ENCODE measurements around the gene PLPP7.

PLPP7 gene

GRCh38 chr9:131282688-131283422, 6.7 kb upstream of the PLPP7 start:
- DNase-seq: peak in 1 of 2 experiments; percentile 15

DNA sequence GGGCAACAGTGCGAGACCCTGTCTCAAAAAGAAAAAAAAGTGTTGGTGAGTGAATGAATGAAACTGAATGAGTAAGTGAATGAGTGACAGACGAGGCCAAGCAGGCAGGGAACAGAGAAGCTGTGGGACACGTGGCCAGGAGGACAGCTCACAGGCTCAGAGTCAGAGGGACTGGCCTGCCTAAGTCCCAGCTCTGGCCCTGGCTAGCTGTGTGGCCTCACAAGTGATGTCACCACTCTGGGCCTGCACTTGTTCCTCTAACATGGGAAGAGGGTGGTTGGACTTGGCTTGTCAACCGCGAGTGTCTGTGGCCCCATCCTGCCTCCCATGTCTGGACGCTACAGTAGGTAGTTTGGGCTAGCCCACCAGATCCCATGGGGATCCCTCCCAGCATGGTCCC, 4.7 kb upstream of the PLPP7 start:
- no peak for DNase-seq

DNA sequence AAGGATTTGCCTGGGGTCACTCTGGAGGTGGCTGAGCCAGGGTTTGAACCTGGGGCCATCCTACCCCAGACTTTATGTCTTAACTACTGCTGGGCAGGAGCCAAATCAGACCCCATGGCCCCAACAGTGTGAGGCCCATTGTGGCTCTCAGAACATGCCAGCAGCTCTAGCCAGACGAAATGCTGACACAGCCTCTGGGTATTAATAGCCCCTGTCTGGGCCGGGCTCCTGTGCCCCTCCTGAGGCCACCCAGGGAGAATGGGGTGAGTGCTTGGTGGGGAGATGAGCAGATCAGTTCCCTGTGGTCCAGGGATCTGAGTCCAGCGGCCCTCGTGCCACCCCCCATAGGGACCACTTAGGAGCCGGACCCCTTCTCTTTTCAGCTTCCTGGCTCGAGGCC, 2.2 kb upstream of the PLPP7 start:
- no peak for DNase-seq

DNA sequence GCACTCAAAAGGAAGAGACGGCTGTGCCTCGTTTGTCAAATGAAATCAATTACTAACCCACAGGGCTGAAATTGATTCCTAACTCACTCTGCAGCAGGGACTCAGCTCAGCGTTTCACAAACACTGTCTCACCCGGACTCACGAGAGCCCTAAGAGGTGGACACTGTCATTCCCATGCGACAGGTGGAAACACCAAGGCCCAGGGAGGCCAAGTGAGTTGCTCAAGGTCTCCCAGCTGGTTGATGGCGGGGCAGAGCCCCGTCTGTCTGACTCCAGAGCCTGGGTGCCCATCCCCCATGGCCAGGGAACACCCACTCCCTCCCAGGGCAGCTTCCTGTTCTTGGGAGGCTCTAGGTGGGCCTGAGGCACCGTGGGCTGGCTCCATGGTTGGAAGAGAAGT, 1.3 kb upstream of the PLPP7 start:
- no peak for DNase-seq

DNA sequence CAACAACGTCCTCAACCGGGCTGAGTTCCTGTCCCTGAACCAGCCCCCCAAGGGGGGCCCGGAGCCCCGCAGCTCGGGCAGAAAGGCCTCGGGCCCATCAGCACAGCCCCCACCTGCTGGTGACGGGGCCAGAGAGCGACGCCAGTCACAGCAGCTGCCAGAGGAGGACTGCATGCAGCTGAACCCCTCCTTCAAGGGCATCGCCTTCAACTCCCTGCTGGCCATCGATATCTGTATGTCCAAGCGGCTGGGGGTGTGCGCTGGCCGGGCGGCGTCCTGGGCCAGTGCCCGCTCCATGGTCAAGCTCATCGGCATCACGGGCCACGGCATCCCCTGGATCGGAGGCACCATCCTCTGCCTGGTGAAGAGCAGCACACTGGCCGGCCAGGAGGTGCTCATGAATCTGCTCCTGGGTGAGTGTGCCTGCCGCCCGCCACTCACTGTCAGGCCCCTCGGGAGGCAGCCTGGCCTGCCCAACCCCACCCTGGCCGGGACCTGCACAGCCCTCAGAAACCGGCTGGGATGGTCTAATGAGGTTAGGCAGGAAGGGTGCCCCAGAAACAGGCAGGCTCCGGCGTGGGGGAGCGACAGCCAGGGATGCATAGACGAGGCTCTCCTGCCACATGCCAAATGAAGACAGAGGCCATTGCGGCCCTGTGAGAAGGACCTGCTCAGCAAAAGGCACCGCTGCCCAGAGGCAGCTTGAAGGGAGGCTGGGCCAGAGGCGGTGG, 678 bp downstream of the PLPP7 start:
- no peak for DNase-seq

DNA sequence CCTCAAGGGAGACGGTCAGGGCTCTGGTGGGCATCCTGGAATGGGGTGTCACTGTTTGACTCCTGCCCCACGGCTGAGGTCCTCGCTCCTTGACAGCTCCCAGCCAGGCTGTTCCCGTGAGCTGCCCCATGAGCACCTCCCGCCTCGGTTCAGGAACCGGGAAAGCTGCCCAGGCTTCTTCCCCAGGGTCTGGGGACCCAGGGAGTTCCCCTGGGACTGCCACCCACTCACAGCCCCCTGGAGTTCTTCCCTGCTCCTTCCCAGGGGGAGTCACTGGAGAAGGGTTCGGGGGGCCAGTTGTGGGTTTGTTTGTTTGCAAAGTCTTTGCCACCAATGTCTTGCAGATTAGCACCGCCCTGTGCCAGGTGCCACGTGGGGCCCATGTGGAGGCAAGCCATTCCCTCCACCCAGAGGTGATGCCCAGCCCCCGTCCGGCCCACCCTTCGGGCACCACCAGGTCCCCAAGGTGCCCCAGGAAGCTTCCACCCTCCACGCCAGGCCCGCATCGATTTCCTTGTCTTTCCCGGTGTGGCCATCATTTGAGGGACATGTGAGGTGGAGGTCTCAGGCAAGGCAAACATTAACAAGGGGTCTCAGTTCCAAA, 1.3 kb downstream of the PLPP7 start:
- no peak for DNase-seq

- no peak for DNase-seq
Measured at GRCh38 chr9:131291795-131292315, 2.3 kb downstream of the PLPP7 start.

DNA sequence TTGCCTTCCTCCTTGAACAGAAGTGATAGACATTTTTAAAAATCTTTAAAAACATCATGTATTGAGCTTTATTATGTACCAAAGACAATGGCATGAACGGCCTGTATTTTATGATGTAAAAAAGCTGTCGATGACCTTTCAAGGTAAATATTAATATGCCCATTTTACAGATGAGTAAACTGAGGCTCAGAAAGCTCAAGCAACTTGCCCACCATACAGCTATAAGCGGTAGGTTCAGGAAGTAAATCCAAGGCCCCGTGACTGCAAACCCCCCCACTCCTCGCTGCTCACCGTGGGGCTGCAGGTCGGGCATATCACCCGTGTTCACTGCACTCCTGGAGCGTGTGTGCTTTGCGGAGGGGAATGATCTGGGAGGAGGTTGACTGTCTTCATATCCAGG, 3.4 kb downstream of the PLPP7 start:
- no peak for DNase-seq

DNA sequence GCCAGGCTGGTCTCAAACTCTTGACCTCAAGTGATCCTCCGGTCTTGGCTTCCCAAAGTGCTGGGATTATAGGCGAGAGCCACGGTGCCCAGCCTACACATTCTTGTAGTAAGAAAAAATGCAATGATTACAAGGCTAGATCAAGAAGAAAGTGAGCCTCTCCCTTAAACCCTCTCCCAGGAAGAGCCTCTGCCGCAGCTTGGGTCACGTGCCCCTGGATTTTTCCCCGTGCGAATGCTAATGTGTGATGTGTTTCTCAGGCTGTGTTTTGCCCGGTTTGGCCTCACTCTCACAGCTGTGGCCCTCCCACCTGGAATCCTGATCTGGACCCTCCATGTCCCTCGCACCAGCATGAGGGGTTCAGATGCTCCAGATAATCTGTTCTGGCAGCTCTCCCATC, 6.9 kb downstream of the PLPP7 start:
- DNase-seq: no peak

DNA sequence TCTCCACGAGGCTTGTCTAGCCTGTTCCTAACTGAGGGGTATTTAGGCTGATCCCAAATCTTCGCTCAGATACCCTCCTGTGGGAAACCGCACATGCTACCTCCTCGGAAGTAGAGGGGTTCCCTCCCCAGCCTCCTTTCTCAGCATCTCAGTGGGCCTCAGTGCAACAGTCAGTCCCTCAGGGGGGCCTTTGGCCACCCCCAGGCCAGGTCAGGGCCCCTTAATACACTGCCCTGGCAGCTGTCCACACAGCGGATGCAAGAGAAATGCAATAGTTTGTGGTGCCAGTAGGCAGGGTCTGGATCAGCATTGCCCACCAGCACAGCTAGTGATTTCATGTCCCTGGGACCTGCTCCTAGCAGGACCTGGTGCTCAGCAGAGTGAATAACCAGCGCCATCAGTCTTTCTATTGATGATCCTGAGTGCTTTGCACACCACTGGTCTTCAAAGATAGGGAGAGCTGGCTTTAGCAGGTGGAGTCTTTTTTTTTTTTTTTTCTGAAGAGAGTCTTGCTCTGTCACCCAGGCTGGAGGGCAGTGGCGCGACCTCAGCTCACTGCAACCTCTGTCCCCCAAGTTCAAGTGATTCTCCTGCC, 7.5 kb downstream of the PLPP7 start:
- DNase-seq: no peak

- no peak for DNase-seq
Measured at GRCh38 chr9:131297903-131298302, 8.4 kb downstream of the PLPP7 start.

GRCh38 chr9:131298341-131298740, 8.8 kb downstream of the PLPP7 start:
- no peak for DNase-seq

DNA sequence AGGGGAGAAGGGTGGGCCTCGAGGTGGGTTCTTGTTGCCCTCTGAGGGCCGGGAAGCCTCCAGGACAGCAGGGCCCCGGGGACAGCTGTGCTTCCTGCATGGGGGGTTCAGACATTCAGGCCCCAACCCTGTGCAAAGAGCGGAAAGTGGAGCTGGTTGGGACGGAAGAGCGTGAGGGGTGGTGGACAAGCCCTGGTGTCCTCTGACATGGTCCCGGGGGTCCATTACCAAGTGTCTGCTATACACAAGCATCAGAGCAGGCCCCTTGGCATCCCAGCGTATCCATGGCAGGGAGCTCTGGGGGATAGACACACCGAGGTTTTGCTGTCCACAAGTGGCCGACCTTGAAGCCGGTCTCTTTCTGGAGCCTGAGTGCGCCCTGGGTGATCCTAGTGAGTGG, 9.3 kb downstream of the PLPP7 start:
- no peak for DNase-seq

DNA sequence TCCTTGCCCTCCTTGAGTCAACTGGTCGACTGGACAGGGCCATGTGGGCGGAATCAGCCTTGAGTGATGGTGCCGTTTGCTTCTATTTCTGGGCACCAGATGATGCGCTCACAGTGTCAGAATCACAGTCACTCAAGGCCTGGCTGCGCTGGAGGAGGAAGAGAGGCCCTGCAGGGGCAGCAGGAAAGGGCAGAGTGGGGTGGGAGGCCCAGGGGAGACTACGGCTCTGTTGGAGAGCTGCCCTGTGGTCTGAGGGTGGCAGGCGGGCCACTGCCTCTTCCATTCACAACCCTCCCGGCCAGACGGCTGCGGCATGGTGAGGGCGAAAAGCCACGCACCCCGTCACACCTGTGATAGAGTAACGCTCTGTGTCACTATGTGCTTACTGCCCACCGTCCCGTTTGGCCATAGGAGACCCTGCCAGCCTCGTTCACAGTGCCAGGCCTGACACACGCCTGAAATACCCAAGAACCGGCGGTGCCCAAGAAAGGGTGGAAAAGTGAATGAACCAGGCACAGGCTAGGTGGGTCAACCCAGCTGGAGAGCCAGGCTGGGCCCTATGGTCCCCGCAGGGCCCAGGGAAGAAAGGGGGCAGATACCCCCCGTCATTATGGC, 9.9 kb downstream of the PLPP7 start:
- DNase-seq: no peak

GRCh38 chr9:131299961-131300347, 10.4 kb downstream of the PLPP7 start:
- no peak for DNase-seq

DNA sequence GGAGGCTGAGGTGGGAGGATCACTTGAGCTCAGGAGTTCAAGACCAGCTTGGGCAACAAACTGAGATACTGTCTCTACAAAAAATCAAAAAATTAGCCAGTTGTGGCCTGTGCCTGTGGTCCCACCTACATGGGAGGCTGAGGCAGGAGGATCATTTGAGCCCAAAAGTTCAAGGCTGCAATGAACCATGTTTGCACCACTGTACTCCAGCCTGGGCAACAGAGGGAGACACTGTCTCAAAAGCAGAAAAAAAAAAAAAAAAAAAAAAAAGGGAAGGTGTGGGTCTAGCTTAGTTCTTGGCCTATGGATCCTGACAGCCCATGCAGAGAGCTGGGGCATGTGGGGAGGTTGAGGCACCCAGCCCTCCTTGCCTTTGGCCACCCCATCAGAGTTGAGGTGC, 10.9 kb downstream of the PLPP7 start:
- no peak for DNase-seq

DNA sequence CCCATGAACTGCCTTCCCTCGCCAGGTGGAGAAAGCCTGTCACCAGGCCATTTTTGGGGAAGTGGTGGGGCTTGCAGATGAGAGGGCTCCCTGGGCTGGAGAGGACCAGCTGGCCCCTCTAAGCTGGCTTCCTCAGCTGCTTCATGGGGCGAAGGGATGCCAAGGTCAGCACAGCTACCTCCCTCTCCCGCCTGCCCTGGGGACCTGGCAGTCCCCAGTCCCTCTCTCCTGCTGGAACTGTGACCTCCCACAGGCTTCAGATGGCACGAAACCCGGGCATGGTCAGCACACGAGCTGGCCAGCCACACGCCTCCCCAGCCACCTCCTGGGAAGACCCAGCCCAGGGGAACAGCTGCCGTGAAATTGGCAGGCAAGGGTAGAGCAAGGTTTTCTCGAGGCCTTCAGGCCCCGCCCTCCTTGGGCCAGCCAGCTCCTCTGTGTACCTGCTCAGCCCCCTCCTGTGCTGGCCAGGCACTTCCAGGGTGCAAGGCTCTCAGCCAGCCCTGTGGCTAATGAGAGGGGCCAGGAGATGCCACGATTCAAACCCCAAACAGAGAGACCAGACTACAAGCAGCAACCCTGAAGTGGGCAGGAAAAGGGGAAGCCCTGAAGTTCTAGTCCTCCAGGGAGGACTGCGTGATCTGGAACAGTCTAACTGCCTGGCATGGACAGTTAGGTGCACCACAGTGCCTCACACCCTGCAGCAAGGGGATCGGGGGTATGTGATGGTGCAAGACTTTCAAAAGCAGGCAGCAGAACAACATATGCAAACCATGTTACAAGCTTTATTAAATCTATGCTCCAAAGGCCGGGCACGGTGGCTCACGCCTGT, 12.9 kb downstream of the PLPP7 start:
- DNase-seq: no peak

DNA sequence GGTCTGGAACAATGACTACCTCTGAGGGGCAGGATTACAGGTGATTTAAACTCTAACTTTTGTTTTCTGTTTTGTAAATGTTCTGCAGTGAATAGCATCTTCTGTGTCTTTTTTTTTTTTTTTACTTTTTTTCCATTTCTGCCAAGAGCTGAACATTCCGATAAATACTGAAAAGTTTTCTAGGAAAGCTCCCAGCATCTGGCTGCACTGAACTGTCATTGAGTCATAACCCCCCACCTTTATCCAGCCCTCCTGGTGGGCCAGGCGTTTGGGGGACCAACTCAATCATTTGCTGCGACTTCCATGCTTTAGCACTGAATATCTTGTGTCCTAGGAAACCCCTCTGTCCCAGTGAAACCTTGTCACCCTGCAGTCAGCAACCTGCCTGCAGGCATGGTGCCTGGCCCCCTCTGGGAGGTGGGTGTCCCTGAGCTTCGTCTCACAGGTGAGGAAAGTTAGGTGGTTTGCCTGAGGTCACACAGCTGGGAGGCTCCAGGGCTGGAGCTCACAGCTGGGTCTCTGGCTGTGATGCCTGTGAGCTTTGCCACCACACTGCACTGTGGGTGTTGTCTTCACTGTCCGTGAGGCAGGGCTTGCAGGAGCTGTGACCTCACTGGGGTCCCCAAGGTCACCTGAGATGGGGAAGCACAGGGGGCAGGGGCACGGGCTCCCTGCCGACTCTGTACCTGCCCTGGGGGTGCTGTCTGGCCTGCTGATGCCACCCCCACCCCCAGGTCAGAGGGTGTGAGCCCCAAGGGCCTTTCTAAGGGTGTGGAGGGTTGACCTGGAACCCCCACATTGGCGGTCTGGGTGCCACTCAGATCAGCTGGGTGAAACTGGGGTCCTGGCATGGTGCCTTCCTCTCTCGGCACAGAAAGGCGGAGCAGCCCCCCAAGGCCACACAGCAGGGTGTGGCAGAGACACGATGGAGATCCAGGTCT, 14.1 kb downstream of the PLPP7 start:
- no peak for DNase-seq

DNA sequence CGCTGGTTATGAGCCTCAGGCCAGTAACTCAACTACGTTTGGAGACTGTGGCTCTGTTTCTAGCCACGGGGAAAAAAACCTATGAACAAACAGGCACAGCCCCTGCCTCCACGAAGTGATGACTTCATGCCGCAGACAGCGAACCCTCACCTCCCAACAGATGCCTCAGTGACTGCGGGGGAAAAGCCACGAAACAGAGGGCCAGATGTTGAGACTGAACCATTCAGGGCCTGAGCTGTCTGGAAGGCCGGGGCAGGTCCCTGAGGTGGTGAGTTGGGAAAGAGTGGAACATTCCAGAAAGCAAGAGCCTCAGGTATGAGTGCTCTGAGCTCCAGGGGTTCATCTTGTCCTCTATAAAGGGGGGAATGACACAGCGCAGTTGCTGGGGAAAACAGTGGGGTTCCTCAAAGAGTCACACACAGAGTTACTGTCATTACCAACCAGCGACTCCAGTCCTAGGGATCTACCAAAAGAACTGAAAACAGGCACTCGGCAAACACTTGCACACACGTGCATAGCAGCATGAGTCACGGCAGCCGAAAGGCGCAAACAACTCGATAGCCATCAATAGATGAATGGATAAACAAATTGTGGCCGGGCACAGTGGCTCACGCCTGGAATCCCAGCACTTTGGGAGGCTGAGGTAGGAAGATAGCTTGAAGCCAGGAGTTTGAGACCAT, 15.3 kb downstream of the PLPP7 start:
- DNase-seq: no peak

DNA sequence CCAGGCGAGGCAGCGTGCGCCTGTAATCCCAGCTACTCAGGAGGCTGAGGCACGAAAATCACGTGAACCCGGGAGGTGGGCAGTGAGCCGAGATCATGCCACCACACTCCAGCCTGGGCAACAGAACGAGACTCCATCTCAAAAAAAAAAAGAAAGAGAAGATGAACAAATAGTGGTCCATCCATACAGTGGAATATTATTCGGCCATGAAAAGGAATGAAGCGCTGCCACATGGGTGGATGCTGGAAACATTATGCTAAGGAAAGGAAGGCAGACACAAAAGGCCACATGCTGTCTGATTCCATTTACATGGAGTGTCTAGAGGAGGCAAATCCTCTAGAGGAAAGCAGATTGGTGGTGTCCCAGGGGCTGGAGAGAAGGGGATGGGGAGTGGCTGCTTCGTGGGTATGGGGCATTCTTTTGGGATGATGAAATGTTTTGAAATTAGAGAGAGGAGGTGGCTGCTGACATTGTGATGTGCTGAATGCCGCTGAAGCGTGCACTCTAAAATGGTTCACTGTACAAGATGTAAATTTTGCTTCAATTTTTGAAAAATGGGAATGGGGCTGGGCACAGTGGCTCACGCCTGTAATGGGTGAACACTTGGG, 17.0 kb downstream of the PLPP7 start:
- no peak for DNase-seq

Measured in activated CD4-positive, alpha-beta T cell treated with anti-CD3 and anti-CD28 coated beads, Interleukin-2, amount 50 U/mL, for 48 hours (primary cell).